ENCODE measurements around the gene EPHA3. TPM values are rescaled to one million over a fixed set of nuclear protein-coding genes. Genes with fewer than 3 reads are reported as not detected.

EPHA3 gene
- total and polyA plus RNA-seq, 2 of the 4 experiments (the other 2 are of a cell fraction) = 0.10 to 0.18 TPM

GRCh38 chr3:89441141-89441540 is 333.7 kb downstream of the EPHA3 start:
- dilution Hi-C loops (cut with HindIII; ENCODE audit: low sequenced_read_pairs, unreplicated experiment) (no loop called here), in situ Hi-C loops (cut with MboI; ENCODE audit: low sequenced_read_pairs) (no loop called here), intact Hi-C loops (cut with micrococcal nuclease) (no loop called here)
- CTCF ChIA-PET = no interaction called here
- Histone ChIP-seq H2AK5ac (ENCODE audit: low read depth, low read length) (no peak overlapping the region), H3K27me3 (ENCODE audit: control insufficient read depth, insufficient read depth, low read length) (no peaks in the 10 kb centered on the region), H3K4me1 (ENCODE audit: control insufficient read depth, insufficient read depth, low read length) (no peaks in the 10 kb centered on the region), H3K79me1 (ENCODE audit: low read depth in 1 of 2, low read length in 2 of 2) (no peaks in the 10 kb centered on the region), H3K9ac (ENCODE audit: low read depth, low read length) (no peak overlapping the region), H4K91ac (ENCODE audit: insufficient read depth, low read depth, low read length) (no peak overlapping the region), H3K23ac (ENCODE audit: low read depth, low read length) (no peak overlapping the region), H2BK5ac (ENCODE audit: low read depth, low read length, poor library complexity, severe bottlenecking) (no peak overlapping the region), H3K14ac (replicated peaks; ENCODE audit: low read depth, low read length) (no peak overlapping the region), H3K9me1 (ENCODE audit: insufficient read depth, low read length) (no peaks in the 10 kb centered on the region), H4K5ac (ENCODE audit: low read depth, low read length) (no peak overlapping the region), H2BK120ac (ENCODE audit: low read depth, low read length) (no peak overlapping the region), H4K20me1 (ENCODE audit: insufficient read depth, low read length) (no peaks in the 10 kb centered on the region), H3K27ac (ENCODE audit: insufficient read depth, low read length) (no peak overlapping the region), H4K8ac (ENCODE audit: low read depth in 2 of 2, low read length in 2 of 2) (no peak overlapping the region), H3K4me2 (ENCODE audit: low read depth, low read length) (no peak overlapping the region), H3K18ac (ENCODE audit: low read depth, low read length) (no peak overlapping the region), H2BK15ac (ENCODE audit: low read depth, low read length) (no peak overlapping the region), H3K56ac (ENCODE audit: extremely low read depth, insufficient read depth, low read length) (no peak overlapping the region), H3K36me3 (ENCODE audit: control insufficient read depth, insufficient read depth, low read length) (no peaks in the 10 kb centered on the region), H3K4me3 (ENCODE audit: insufficient read depth, low read depth, low read length) (no peak overlapping the region), H2BK20ac (ENCODE audit: low read depth, low read length) (no peak overlapping the region), H3K9me3 (ENCODE audit: control insufficient read depth, insufficient read depth, low read length) (no peaks in the 10 kb centered on the region), H2AFZ (replicated peaks; ENCODE audit: low read length, poor library complexity) (no peak overlapping the region), H2AK9ac (replicated peaks; ENCODE audit: low read depth, low read length, poor library complexity) (no peak overlapping the region), H3K4ac (ENCODE audit: low read depth, low read length) (no peak overlapping the region)
- no peak for ATAC-seq (ENCODE audit: low read depth)
- TF ChIP-seq, protein P1, sequence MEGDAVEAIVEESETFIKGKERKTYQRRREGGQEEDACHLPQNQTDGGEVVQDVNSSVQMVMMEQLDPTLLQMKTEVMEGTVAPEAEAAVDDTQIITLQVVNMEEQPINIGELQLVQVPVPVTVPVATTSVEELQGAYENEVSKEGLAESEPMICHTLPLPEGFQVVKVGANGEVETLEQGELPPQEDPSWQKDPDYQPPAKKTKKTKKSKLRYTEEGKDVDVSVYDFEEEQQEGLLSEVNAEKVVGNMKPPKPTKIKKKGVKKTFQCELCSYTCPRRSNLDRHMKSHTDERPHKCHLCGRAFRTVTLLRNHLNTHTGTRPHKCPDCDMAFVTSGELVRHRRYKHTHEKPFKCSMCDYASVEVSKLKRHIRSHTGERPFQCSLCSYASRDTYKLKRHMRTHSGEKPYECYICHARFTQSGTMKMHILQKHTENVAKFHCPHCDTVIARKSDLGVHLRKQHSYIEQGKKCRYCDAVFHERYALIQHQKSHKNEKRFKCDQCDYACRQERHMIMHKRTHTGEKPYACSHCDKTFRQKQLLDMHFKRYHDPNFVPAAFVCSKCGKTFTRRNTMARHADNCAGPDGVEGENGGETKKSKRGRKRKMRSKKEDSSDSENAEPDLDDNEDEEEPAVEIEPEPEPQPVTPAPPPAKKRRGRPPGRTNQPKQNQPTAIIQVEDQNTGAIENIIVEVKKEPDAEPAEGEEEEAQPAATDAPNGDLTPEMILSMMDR (conservative IDR thresholded peaks at IDR 0.05; ENCODE audit: low read depth, low read length) = no peak
- TF ChIP-seq RCOR1 (IDR thresholded peaks at IDR 0.05; ENCODE audit: insufficient replicate concordance, low read length) = no peak
- no peak for TF ChIP-seq CEBPB (IDR thresholded peaks at IDR 0.05; ENCODE audit: low read depth, low read length)
- TF ChIP-seq CHD1 (IDR thresholded peaks at IDR 0.05; ENCODE audit: low read depth, low read length) = no peak
- TF ChIP-seq USF2 (IDR thresholded peaks at IDR 0.05; ENCODE audit: low read depth, low read length) = no peak
- no peak for TF ChIP-seq RFX5 (IDR thresholded peaks at IDR 0.05; ENCODE audit: low read depth, low read length)
- DNase-seq = no peak
- POLR2A ChIA-PET (ENCODE audit: unreplicated experiment) = no interaction called here
- BruUV-seq (replicated peaks) = no TSS peak
